Fibroblast of the conjunctiva (primary cell): Measurements from ENCODE around the gene TDP2.
A peak's percentile ranks its signal among the peaks of the same experiment; 100 is the strongest.
"Not testable (repeated sequence)": the region's sequence is repeated elsewhere in the genome, so short reads cannot be mapped to it uniquely, and the experiment has no call there.

Experiments
- DNase-seq: peaks from one replicate; pipeline ENCODE4 v3.0.0-alpha.2; 2010; ENCODE audit warnings: low read depth

Gene TDP2, protein sequence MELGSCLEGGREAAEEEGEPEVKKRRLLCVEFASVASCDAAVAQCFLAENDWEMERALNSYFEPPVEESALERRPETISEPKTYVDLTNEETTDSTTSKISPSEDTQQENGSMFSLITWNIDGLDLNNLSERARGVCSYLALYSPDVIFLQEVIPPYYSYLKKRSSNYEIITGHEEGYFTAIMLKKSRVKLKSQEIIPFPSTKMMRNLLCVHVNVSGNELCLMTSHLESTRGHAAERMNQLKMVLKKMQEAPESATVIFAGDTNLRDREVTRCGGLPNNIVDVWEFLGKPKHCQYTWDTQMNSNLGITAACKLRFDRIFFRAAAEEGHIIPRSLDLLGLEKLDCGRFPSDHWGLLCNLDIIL

DNA sequence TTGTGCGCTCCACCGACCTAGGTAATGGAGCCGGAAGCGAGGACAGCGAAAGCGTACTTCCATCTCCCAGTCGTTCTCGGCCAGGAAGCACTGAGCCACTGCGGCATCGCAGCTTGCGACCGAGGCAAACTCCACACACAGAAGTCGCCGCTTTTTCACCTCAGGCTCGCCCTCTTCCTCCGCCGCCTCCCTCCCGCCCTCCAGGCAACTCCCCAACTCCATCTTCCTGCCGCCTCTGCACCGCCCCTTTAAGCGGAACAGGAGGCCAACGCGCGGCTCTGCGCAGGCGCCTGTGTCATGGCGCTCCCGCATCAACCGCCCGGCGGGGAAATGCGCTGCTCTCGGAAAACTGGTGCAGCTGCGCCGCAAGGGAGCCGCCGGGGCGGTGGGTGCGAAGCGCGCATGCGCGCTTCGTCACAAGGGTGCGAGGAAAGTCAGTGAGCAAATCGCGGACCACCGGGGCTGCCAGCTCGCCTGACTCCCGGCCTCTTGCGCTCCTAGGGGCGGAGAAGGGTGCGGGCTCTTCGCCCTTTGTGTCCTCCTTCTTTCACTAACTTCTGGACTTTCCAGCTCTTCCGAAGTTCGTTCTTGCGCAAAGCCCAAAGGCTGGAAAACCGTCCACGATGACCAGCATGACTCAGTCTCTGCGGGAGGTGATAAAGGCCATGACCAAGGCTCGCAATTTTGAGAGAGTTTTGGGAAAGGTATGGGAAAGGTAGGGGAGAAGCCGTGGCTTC is at the start of gene TDP2, which contains the start of gene ACOT13:
Gene TDP2 (minus strand): TSS at position 259 of the 737 bp plus-strand sequence. CDS start 37 bp downstream, at position 222.
Gene ACOT13 (plus strand): TSS at position 437 of the 737 bp plus-strand sequence. CDS start 187 bp downstream, at position 624.
- peak; percentile 95 for DNase-seq

DNA sequence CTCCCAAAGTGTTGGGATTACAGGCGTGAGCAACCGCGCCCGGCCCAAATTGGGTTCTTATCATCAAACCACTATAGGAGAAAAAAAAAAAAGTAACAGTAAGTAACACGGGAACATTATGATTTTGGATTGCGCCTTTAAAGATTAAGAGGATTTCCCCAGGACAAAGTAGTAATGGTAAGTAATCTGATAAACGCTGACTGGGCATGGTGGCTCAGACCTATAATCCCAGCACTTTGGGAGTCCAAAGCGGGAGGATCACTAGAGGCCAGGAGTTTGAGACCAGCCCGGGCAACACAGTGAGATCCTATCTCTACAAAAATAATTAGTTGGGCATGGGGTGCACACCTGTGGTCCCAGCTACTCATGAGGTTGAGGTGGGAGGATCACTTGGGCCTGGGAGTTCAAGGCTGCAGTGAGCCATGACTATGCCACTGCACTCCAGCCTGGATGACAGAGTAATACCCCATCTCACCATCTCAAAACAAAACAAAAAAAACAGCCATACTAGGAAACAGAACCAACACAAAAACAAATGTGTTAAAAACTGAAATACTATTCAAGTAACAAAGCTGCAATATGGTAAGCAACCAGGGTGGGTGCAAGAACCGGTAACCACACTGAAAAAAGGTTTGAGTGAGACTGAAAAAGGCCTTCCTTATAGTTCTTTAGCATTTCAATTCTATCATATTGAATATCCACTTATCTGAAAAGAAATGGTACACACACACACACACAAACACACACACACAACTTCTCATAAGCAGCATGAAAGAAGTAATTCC is 44.0 kb upstream of the TDP2 start:
- no peak for DNase-seq

DNA sequence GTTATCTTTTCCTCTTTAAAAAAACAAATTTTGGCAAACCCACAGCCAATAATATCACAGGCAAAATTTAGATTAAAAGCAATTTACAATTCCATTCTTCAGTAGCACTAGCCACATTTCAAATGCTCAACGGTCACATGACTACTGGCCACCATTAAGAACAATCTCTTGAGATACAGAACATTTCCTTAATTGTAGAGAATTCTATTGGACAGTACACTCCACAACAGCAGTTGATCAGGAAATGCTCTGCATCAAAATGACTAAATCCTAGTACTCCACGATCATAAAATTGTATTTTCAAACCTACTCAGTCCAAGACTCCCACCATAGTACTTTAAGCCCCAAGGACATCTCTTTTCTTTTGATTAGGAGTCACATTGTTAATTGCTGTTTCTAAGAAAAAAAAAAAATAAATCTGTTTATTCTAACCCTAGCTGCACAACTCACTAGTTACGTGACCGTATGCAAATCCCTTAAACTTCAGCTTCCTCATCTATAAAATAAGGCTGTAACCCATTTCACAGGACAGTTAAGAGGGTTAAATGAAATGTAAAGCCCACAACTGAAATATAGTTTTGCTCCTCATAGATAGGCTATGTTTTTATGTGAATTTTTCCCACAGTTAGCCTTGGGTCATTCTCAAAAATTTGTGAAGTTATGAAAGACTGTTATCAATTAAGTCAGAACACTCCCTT is 42.5 kb upstream of the TDP2 start:
- DNase-seq, result no peak

DNA sequence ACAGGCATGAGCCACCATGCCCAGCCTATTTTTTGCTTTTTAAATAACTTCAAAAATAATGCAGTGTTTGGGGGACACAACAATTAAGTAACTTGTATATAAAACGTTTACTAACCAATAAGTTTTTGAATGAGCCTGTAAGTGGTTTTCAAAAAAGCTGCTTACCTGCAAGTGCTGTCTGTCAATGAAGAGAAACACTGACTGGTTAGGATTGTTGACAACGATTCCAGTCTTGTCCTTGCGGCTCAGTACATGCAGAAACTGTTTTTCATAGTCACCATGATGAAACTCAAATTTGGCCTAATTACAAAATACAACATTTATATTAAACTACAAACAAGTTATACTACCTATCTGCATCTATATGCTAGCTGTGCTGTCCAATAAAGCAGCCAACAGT is 41.9 kb upstream of the TDP2 start:
- no peak for DNase-seq

DNA sequence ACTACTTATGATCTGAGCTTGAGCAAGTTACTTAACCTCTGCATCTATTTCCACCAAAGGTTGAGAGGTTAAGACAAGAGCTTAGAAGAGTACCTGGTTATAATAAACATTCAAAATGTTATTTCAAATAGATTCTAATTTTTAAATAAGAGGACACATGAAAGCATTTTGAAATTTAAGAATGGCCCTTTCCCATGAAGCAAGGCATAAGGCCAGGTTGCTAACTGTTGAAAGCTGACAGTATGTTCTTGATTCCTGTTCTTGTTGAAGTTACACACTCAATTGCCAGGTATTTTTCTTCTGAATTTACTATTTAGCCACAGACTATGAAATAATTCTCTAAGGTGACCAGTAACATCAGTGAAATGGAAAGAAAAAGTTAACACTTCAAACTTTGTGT is 37.8 kb upstream of the TDP2 start:
- no peak for DNase-seq

DNA sequence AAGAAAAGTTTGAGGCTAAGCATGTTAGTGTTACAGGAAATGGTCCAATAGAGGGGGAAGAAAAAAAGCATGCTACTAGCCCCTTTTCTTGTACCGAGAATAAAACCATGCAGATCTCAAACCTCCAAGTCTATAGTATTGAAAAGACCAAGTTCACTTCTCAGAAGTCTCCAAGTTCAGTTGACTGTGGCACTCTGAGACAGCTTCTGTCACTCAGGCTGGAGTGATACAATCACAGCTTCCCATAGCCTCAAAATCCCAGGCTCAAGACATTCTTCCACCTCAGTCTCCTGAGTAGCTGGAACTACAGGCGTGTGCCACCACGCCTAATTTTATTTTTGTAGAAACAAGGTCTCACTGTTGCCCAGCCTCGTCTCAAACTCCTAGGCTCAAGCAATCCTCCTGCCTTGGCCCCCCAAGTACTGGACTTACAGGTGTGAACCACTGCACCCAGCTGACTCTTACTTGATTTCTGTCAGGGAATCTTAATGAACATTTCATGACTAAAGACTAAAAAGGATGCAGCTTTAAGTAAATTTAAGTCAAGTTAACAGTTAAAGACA is 36.1 kb upstream of the TDP2 start:
- no peak for DNase-seq

DNA sequence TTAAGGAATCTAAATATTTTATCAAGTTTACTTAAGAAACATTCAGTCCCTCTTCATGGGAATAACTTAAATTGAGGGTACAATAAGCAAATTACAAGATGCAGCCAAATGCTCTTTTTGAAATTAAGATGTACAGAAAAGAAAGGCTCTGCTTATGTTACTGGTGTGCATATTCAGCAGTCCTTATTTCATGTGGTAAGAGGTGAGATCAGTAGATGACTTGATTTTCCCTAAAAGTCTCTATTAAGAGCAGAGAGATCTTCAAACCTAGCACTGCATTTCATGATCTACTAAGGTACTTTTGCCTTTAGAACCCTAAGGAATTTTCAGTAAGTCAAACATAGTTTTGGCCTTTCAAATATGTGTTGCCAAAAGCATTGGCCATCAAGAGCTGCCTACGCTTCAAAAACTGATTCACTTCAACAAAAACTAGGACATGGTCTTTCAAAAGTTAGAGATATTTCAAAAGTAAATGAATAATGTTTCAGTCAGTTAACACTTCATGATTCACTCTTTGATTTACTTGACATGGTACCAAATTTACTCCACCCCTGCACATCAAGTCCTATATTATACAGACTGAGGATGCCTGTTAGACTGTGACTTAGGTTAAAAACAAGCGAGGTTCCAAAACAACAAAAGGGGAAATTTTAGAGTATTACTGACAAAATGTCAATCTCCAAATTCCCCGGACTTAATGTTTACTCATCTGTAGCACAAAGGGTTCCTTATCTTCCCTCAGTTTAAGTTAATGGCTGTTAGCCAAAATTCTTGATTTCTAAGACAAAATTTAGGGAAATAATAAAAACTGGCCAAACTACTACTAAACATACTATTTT is 33.0 kb upstream of the TDP2 start:
- DNase-seq, result no peak

DNA sequence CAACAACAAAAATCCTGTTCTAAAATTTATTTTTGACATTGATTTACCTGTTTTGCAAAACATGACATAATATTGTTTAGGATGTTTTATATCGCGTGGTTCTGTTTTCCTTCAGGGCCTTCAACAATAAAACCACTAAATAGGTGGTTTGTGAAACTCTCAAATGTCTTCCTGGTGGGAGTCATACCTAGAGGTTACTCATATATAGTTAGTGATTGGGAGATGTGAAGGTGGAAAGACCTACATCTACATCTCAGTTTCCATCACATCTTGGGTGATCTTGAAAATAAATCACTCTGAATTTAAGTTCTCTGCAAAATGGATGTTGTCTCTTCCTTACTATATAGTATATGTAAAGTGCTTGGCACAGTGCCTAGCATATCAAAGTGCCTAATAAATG is 29.4 kb upstream of the TDP2 start:
- no peak for DNase-seq

DNA sequence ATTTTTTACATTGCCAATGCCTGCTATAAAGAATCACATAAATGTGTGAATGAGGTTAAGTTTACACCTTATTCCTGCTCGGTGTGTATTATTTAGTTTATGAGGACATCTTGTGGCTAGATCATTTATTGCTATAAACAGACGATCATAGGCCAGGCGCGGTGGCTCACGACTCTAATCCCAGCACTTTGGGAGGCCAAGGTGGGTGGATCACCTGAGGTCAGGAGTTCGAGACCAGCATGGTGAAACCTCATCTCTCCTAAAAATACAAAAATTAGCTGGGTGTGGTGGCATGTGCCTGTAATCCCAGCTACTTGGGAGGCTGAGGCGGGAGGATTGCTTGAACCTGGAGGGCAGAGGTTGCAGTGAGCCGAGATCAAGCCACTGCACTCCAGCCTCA is 28.9 kb upstream of the TDP2 start:
- DNase-seq, result not testable (repeated sequence)

DNA sequence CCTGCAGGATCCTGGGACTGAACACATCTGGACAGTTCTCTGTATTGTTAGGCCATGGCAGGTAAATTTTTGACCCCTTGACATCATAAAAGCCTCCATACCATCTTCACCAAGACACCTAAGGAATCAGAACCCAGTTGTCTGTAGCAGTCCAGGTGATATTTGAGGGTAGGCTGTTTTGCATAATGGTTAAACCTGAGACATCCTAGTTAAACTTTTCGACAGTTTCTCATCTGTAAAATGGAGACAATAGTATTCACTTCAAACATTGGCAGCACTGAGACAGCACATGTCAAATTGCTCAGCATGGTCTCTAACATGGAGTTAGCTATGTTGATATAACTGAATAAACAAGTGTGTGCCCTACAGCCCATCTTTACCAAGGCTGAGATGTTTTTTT is 27.5 kb upstream of the TDP2 start:
- DNase-seq, result no peak

DNA sequence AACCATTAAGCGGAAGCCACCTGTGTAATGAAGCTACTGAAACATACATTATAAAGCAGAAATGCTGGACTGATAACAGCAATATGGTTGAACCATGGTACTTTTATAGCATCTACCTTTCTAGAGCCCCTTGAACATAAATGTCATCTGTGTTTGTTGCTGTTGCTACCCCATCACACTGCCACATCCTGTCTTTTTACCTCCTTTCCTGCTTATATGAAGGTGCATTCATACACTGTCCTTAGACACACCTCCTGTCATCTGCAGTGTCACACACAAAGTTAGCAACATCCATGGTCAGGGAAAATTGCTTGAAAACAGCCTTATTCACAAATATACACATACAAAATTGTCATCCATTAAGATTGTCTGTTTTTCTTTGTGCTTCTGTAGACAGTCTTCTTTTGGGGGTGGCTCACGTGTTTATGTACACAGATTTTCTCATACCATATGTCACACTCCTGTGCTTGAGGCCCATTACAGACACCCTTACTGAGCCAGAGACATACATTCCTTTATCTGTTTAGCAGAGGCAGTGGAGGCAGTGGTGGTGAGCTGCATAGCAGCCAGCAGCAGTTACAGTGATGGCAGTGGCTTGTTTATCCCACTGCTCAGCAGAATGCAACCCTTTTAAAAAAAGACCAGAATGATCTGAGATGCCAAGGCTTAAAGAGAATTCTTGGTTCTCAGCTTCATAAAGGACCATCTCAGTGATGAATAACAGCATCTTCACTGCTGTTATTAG is 26.3 kb upstream of the TDP2 start:
- no peak for DNase-seq

DNA sequence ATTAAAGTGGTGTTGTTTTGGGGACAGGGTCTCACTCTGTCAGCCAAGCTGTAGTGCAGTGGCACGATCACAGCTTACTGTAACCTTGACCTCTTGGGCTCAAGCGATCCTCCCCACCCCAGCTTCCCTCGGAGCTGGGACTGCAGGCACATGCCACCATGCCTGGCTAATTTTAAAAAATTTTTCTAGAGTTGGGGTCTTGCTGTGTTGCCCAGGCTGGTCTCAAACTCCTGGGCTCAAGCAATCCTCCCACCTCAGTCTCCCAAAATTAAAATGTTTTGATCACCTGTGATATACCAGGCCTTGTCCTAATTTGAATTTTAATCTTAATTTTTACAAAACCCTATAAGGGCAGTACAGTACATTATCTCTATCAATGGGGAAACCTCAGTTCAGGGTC is 25.7 kb upstream of the TDP2 start:
- DNase-seq, result no peak

DNA sequence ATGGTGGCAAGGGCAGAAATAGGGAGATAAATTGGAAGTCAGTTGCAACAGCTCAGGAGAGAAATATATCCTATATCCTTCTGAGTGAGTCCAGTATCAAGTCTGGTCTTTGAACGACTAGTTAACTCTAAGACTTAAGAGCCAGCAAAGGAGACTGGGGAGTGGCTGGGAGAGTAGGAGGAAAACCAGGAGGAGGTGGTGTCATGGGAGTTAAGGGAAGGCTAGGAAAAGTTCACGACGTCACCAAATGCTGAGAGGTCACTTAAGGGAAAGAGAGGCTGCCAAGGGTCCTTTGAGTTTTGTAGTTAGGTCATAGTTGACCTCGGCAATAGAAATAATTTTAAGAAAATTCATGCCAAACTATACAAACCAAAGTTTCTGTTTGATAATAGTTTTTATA is 25.3 kb upstream of the TDP2 start:
- DNase-seq, result no peak

DNA sequence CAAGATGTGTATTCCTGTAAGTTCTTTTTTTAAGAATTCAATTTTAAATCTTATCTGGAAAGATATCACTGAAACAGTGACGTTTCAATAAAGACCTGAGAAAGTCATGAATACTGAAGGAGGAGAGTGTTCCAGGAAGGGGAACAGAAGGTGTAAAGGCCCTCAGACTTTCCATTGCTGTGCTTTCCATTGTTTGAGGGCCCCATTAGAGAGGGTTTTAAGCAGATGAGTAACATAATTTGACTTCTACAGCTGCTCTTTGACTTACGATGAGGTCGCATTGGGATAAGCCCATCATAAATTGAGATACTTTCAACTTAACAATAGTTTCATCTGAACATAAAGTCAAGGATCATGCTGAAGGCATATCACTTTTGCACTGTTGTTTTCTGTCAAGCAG is 24.9 kb upstream of the TDP2 start:
- DNase-seq, result no peak

DNA sequence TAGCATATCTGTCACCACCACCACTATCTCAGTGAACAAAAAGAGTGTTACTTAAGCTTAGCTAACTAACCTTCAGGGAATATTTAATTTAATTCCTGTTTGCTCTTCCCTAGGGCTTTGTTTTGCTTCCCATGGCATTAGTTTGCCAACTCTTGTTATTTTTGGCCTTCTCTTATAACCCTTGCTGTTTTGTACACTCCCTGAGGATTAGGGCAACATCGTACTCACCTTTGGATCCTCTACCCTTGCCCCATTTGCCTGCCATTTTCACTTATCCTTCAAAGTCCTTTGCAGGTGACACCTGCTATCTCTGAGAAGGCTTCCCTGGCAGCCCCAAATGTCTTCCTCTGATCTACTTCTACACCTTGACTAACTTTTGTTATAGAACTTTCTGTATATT is 23.9 kb upstream of the TDP2 start:
- DNase-seq, result no peak

DNA sequence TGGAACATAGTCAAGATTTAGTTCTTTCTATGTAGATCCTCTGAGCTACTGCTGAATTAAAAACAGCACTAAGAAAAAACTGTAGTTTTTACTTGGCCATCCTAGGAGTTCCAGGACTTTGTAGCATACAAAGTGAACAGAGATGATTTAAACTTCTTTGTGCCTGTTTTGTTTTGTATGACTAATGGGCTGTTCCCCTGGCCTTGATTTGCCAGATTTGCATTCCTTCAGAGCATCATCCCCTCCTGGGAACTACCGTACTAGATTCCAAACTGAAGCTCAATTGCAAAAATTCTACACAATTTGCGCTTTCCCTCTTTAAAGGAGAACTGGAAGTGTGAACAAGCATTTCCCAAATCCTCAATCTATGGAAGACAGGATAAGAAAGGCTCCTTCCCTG is 23.3 kb upstream of the TDP2 start:
- DNase-seq, result peak; percentile 29

DNA sequence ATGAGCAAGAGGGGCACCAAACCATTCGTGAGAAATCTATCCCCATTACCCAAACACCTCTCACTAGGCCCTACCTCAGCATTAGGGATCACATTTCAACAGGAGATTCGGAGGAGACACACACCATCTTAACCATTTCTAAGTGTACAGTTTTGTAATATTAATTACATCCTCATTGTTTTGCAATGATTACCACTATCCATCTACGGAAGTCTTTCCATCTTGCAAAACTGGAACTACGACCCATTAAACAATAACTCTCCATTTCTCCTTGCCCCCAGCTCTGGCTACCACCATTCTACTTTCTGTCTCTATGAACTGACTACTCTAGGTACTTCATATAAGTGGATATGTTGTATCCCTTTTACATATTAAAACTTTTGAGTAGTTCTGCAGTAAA is 20.2 kb upstream of the TDP2 start:
- no peak for DNase-seq

DNA sequence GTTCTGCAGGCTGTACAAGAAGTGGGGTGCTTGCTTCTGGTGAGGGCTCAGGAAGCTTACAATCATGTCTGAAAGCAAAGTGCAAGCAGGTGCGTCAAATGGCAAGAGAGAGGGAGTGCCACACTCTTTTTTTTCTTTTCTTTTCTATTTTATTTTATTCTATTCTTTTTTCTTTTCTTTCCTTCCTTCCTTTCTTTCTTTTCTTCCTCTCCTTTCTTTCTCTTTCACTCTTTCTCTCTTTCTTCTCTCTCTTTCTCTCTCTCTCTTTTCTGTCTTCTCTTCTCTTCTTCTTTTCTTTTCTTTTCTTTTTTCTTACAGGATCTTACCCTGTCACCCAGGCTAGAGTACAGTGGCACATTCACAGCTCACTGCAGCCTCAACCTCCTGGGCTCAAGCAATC is 19.7 kb upstream of the TDP2 start:
- DNase-seq, result no peak

DNA sequence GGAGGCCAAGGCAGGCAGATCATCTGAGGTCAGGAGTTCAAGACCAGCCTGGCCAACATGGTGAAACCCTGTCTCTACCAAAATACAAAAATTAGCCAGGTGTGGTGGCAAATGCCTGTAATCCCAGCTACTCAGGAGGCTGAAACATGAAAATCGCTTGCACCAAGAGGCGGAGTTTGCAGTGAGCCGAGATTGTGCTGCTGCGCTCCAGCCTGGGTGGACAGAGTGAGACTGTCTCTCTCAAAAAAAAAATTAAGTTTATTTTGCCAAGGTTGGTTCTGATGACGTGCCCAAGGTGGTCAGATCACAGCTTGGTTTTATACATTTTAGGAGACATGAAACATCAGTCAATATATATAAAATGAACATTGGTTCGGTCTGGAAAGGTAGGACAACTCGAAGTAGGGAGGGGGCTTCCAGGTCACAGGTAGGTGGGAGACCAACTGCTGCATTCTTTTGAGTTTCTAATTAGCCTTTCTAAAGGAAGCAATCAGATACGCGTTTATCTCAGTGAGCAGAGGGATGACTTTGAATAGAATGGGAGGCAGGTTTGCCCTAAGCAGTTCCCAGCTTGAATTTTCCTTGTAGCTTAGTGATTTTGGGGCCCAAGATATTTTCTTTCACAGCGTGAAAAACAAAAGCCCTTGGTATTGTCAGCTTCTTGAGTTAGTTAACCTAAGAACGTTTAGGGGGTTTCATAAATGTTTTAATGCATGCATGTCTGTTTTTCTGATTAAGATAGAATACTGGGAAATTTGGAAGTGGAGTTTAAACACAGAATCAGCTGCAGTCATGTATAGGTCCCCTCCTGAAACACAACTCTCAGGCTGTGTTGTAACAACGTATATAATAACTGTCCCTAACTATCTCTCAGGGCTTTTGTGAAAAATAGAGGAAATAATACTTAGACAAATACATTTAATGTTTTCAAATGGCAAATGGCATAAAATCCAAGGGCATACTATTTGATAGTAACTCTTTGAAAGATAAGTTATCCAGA is 16.9 kb upstream of the TDP2 start:
- DNase-seq, result no peak
